Measurements from ENCODE around the gene CD99.
"Not testable (repeated sequence)": the region's sequence is repeated elsewhere in the genome, so short reads cannot be mapped to it uniquely, and the experiment has no call there.

CD99 gene

GRCh38 chrX:2780472-2781225, 89.6 kb downstream of the CD99 start:
- not testable (repeated sequence) for DNase-seq

DNA sequence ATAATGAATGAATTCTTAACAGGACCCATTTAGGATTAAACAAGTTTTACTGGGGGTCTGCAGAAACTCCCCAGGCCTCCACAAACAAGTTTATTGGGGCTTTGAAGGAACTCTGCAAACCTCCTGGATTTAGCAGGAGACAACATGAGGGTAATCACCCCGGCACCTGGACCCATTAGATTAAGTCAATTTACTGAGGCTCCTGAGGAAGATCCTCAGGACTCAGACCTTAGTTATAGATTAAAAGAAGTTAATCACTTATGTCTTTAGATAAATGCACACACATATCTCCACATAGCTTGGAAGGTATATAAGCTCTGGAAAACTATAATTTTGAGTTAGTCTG, 90.1 kb downstream of the CD99 start:
- no peak for DNase-seq

DNA sequence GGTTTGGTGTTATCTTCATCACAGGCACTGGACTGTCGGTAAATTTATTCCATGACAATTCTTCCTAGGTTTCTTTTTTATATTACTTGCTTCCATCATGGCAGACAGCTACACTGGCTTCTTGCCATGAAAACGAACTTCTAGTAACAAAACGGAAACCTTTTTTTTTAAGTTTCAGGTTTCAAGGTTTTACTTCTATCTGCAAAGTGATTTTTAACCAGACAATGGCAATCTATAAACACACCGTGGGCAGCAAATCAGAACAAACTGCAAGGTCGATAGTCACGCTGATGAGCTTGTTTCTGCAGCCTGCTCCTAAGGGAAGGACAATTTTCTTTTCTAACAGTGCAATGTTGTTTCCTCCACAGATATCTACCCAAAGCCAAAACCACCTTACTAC, 90.6 kb downstream of the CD99 start:
- DNase-seq = peak; percentile 2

DNA sequence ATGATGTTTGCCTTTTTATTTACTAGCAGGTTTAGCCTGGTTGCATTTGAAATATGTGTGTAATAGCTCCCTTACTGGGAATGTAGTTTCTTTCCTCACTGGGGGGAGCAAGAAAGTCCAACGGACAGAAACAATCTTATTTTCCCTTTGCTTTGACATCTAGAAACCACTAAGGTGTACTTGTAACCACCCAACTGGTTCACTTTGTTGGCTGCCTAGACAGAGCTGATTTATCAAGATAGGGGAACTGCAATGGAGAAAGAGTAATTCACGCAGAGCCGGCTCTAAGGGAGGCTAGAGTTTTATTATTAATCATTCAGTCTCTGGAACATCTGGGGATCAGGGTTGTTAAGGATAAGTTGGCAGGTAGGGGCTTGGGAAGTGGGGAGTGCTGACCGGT, 91.1 kb downstream of the CD99 start:
- no peak for DNase-seq

DNA sequence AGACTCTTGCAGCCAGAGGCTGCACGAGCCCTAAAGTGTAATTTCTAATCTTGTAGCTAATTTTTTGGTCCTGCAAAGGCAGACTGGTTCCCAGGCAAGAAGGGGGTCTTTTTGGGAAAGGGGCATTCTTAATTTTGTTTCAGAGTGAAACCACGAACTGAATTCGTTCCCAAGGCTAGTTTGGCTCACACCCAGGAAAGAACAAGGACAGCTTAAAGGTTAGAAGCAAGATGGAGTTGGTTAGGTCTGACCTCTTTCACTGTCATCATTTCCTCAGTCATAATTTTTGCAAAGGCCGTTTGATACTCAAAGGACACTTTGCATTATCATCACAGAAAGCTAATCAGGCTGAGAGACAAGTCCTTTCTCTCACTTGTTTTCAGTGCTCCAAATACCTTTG, 91.7 kb downstream of the CD99 start:
- DNase-seq = no peak

- no peak for DNase-seq
Measured at GRCh38 chrX:2784026-2784425, 92.9 kb downstream of the CD99 start.

- no peak for DNase-seq
Measured at GRCh38 chrX:2785538-2785937, 94.4 kb downstream of the CD99 start.

GRCh38 chrX:2788980-2789379, 97.9 kb downstream of the CD99 start:
- DNase-seq = no peak

DNA sequence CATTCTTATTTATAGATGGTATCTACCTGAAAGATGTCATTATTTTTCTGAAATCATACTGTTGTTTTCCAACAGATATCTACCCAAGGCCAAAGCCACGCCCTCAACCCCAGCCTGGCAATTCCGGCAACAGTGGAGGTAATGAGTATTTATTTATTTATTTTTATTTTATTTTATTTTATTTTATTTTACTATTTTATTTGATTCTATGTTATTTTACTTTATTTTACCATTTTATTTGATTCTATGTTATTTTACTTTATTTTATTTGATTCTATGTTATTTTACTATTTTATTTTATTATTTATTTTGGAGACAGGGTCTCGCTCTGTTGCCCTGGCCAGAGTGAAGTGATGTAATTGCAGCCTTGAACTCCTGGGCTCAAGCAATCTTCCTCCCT, 98.5 kb downstream of the CD99 start:
- no peak for DNase-seq
